GM21576 (cell line): Measurements from ENCODE around the gene USP36.
"Not testable (repeated sequence)": the region's sequence is repeated elsewhere in the genome, so short reads cannot be mapped to it uniquely, and the experiment has no call there.

Source experiments
- ATAC-seq: cut with Tn5 transposase; IDR thresholded peaks from one replicate; pipeline ENCODE4 v1.9.1; 2021; ENCODE audit warnings: mild to moderate bottlenecking, moderate library complexity; ENCODE audit not compliant: unreplicated experiment

USP36 gene

GRCh38 chr17:78840780-78841611 lies at the start of gene USP36:
Gene USP36 (minus strand): TSS chr17:78840814. CDS start chr17:78836363, 4,451 bp downstream.
- peak; percentile 84 for ATAC-seq

GRCh38 chr17:78890096-78890495 lies 49.5 kb upstream of the USP36 start:
- ATAC-seq, result not testable (repeated sequence)

- peak; percentile 48 for ATAC-seq
These were observed 48.9 kb upstream of the USP36 start for GRCh38 chr17:78889531-78889930.

- ATAC-seq, result no peak
These were observed 48.4 kb upstream of the USP36 start for GRCh38 chr17:78888941-78889518.

- ATAC-seq, result no peak
These were observed 46.3 kb upstream of the USP36 start for GRCh38 chr17:78886954-78887353.

- no peak for ATAC-seq
These were observed 45.3 kb upstream of the USP36 start for GRCh38 chr17:78885956-78886355.

GRCh38 chr17:78884876-78885667 lies 44.5 kb upstream of the USP36 start:
- no peak for ATAC-seq

- ATAC-seq, result no peak
These were observed 43.7 kb upstream of the USP36 start for GRCh38 chr17:78884148-78884825.

GRCh38 chr17:78883533-78884131 lies 43.0 kb upstream of the USP36 start:
- ATAC-seq, result no peak

GRCh38 chr17:78883089-78883532 lies 42.5 kb upstream of the USP36 start:
- ATAC-seq, result no peak

GRCh38 chr17:78882540-78883088 lies 42.0 kb upstream of the USP36 start:
- ATAC-seq, result no peak

- ATAC-seq, result no peak
These were observed 39.1 kb upstream of the USP36 start for GRCh38 chr17:78879635-78880186.

GRCh38 chr17:78878871-78879527 lies 38.4 kb upstream of the USP36 start:
- ATAC-seq, result no peak

- no peak for ATAC-seq
These were observed 37.6 kb upstream of the USP36 start for GRCh38 chr17:78878261-78878660.

GRCh38 chr17:78876954-78877517 lies 36.4 kb upstream of the USP36 start:
- ATAC-seq, result not testable (repeated sequence)

GRCh38 chr17:78876094-78876597 lies 35.5 kb upstream of the USP36 start:
- no peak for ATAC-seq

GRCh38 chr17:78875363-78876093 lies 34.9 kb upstream of the USP36 start:
- no peak for ATAC-seq
